Activated naive CD8-positive, alpha-beta T cell (primary cell): ENCODE data around the gene SH3RF1.
A peak's percentile ranks its signal among the peaks of the same experiment; 100 is the strongest.
"Not testable (repeated sequence)": the region's sequence is repeated elsewhere in the genome, so short reads cannot be mapped to it uniquely, and the experiment has no call there.

Experiments
- H3K27ac Mint-ChIP-seq: one replicate; pipeline ENCODE4 v1.8.0; 2021; ENCODE audit warnings: mixed read lengths
- H3K27me3 Mint-ChIP-seq: one replicate; pipeline ENCODE4 v1.8.0; 2021; ENCODE audit warnings: mixed read lengths
- H3K36me3 Mint-ChIP-seq: one replicate; pipeline ENCODE4 v1.8.0; 2021; ENCODE audit warnings: mixed read lengths
- H3K4me1 Mint-ChIP-seq: one replicate; pipeline ENCODE4 v1.8.0; 2021; ENCODE audit warnings: low read depth, mixed read lengths
- H3K4me3 Mint-ChIP-seq: one replicate; pipeline ENCODE4 v1.8.0; 2021; ENCODE audit warnings: mild to moderate bottlenecking, mixed read lengths
- H3K9me3 Mint-ChIP-seq: one replicate; pipeline ENCODE4 v1.8.0; 2021; ENCODE audit warnings: low read depth, mixed read lengths

Gene SH3RF1

DNA sequence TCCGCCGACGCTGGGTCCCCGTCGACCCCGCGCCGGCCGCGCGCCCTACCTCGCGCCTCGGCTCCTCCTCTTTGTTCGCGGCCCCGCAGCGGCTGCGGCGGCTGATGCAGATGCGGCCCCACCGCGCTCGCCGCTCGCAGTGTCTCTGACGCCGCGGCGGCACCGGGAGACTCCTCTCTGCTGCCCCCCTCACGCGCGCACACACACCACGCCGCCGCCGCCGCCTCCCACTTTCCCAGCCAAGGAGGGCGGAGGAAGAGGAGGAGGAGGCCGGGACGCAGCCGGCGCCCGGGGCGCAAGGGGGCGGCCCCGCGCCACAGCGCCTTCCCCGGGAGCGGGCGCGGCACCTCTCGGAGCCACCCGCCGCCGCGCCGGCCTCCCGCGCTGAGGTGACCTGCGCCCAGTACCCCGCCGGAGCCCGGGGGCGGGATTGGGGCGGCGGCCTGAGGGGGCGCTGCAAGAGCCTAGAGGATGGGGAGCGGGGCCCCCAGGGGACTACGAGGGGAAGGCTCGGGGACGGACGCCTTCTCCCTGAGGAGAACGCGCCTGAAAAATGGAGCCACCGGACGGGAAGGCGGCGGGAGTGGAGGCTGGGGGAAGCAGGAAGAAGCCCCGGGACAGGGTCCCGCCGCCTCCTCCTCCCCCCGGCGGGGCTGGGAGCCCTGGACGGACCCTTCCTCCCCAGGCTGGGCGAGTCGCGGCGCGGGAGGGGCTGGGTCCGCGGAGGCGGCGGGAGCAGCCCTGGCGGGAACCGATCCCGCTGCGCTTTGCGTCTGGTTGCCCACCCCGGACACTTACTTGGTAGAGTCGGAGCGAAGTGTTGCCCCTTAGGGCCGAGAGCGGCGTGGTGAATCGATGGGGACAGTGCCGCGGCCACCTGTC lies at the start of gene SH3RF1:
Gene SH3RF1, minus strand, starts transcription at position 147 of the 882 bp plus-strand sequence. CDS start 1,744 bp downstream, outside the sequence.
- Mint-ChIP-seq H3K27ac (no peak within 1 kb of the TSS), H3K27me3 (peaks cover 29% of the 10 kb centered on the region)

GRCh38 chr4:169315530-169316343 lies 45.0 kb upstream of the SH3RF1 start:
- Mint-ChIP-seq H3K27ac (no peak overlapping the region), H3K9me3 (no peaks in the 10 kb centered on the region), H3K36me3 (no peaks in the 10 kb centered on the region), H3K27me3 (peaks cover 2% of the 10 kb centered on the region), H3K4me1 (no peaks in the 10 kb centered on the region), H3K4me3 (no peak overlapping the region)

More for the DNA sequence above, at the start of gene SH3RF1:
- H3K36me3 Mint-ChIP-seq: no peaks in the 10 kb centered on the region
- peaks cover 11% of the 10 kb centered on the region for H3K4me1 Mint-ChIP-seq
- H3K9me3 Mint-ChIP-seq: no peaks in the 10 kb centered on the region
- H3K4me3 Mint-ChIP-seq: peak within 1 kb of the TSS; percentile 83

GRCh38 chr4:169314906-169315305 lies 44.1 kb upstream of the SH3RF1 start:
- Mint-ChIP-seq H3K4me1 (no peaks in the 10 kb centered on the region), H3K9me3 (no peaks in the 10 kb centered on the region), H3K4me3 (no peak overlapping the region), H3K36me3 (no peaks in the 10 kb centered on the region), H3K27ac (no peak overlapping the region), H3K27me3 (peaks cover 2% of the 10 kb centered on the region)

DNA sequence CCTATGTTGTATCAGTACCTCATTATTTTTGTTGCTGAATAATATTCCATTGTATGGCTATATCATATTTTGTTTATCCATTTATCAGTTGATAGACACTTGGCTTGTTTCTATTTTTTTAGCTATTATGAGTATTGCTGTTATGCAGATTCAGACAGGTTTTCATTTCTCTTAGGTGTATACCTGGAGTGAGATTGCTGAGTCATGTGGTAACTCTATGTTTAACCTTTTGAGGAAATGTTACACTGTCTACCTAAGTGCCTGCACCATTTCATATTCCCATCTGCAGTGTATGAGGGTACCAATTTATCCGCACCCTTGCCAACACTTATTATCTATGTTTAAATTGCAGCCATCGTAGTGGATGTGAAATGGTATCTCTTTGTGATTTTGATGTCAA lies 43.0 kb upstream of the SH3RF1 start:
- H3K4me1 Mint-ChIP-seq: no peaks in the 10 kb centered on the region
- no peak overlapping the region for H3K4me3 Mint-ChIP-seq
- no peaks in the 10 kb centered on the region for H3K36me3 Mint-ChIP-seq
- H3K9me3 Mint-ChIP-seq: no peaks in the 10 kb centered on the region
- H3K27ac Mint-ChIP-seq: no peak overlapping the region
- H3K27me3 Mint-ChIP-seq: peaks cover 2% of the 10 kb centered on the region

DNA sequence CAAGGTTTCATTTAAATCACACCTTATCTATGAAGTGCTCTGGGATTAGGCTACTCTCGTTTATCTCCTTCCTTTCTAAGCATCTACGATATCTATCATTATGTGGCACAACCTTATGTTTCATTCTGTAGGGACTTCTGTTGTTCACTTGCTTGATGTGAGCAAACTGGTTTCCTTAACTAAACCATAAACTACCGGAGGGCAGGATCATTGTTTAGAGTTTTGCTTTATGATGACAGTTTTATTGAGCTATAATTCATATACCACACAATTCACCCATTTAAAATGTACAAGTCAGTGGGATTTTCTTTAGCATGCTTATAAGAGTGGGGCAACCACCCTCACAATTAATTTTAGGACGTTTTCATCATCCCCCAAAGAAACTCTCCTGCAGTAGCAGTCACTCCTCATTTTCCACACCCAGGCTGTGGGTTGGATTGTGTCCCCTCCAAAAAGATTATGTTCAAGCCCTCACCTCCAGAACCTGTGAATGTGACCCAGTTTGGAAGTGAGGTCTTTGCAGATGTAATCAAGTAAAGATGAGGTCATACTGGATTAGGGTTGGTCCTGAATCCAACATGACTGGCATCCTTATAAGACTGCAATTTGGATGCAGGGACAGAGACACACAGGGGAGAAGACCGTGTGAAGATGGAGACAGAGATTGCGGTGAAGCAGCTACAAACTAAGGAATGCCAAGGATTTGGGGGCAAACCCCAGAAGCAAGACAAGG lies 42.1 kb upstream of the SH3RF1 start:
- Mint-ChIP-seq H3K4me3 (no peak overlapping the region), H3K27me3 (peaks cover 2% of the 10 kb centered on the region), H3K4me1 (no peaks in the 10 kb centered on the region), H3K36me3 (no peaks in the 10 kb centered on the region), H3K9me3 (no peaks in the 10 kb centered on the region), H3K27ac (no peak overlapping the region)

- Mint-ChIP-seq H3K27me3 (peaks cover 2% of the 10 kb centered on the region), H3K9me3 (no peaks in the 10 kb centered on the region)
These were observed 41.0 kb upstream of the SH3RF1 start for GRCh38 chr4:169311643-169312365.

DNA sequence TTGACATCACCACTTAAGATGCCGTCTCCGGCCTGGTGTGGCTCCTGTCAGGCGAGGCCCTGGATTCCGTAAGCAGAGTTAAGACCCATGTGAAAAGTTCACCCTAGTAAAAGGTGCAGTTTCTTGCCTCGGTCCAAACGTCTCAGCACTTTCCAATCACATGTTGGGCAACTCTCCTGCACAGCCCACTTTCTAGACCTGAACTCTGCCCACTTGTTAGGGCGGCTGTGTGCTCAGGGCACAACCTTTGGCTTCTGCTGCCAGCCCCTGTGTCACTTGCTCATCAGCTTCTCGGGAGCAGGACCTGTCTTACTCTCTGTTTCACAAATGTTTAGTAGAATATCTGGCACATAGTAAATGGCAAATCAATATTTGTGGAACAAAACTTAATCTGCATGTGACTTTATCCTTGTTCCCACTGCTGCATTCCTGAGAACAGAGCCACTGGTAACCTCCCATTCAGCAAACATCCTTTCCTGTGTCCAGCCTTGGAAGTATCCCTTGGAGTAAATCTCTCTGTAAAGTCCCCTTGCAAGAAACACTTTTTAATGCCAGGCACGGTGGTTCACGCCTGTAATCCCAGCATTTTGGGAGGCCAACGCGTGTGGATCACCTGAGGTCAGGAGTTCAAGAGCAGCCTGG lies 38.7 kb upstream of the SH3RF1 start:
- Mint-ChIP-seq H3K9me3 (no peaks in the 10 kb centered on the region), H3K36me3 (no peaks in the 10 kb centered on the region), H3K4me3 (no peak overlapping the region), H3K4me1 (no peaks in the 10 kb centered on the region), H3K27me3 (peaks cover 2% of the 10 kb centered on the region), H3K27ac (no peak overlapping the region)

More at GRCh38 chr4:169311643-169312365, 41.0 kb upstream of the SH3RF1 start:
- Mint-ChIP-seq H3K27ac (no peak overlapping the region), H3K4me1 (no peaks in the 10 kb centered on the region), H3K4me3 (no peak overlapping the region), H3K36me3 (no peaks in the 10 kb centered on the region)

DNA sequence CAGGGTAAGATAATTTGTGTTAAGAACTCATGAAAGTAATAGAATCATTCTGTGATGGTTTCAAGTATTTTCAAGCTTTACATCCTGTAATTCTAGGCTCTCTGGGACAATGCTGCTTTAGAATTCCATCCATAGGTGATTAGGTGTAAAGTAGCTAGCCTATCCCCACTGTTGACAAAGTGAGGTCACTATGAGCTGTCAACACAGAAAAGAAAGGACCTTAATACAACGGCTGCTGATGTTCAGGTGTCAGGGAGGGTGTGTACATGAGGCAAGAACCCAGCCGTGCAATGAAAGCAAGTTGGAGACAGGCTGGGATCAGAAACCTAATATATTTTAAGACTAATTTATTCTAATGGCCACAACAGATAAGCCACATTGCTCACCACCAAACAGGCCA lies 36.8 kb upstream of the SH3RF1 start:
- peaks cover under 1% of the 10 kb centered on the region for H3K27me3 Mint-ChIP-seq
- no peaks in the 10 kb centered on the region for H3K4me1 Mint-ChIP-seq
- no peaks in the 10 kb centered on the region for H3K36me3 Mint-ChIP-seq
- H3K9me3 Mint-ChIP-seq: no peaks in the 10 kb centered on the region
- no peak overlapping the region for H3K4me3 Mint-ChIP-seq
- H3K27ac Mint-ChIP-seq: no peak overlapping the region

- H3K36me3 Mint-ChIP-seq: no peaks in the 10 kb centered on the region
- no peaks in the 10 kb centered on the region for H3K4me1 Mint-ChIP-seq
- no peak overlapping the region for H3K27ac Mint-ChIP-seq
- H3K4me3 Mint-ChIP-seq: no peak overlapping the region
- H3K9me3 Mint-ChIP-seq: no peaks in the 10 kb centered on the region
- no peaks in the 10 kb centered on the region for H3K27me3 Mint-ChIP-seq
These were observed 34.9 kb upstream of the SH3RF1 start for GRCh38 chr4:169305651-169306050.

DNA sequence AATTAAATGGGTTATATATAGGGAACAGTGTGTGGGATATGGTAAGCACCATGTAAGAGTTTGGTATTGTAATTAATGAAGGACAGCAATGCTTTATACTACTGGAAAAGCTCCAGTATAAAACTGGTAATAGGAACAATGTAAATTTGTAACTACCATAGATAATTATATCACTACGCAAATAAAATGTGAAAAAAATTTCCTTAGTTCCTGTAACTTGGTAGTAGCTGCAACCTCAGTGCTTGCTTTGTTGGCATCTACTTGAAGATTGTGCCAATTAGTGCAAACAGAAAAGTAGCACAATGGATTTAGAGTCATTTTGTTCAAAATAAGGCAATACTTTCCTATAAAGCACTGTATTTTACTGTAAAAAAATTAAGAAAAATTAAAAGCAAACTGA lies 34.4 kb upstream of the SH3RF1 start:
- H3K27me3 Mint-ChIP-seq: no peaks in the 10 kb centered on the region
- H3K4me3 Mint-ChIP-seq: no peak overlapping the region
- H3K4me1 Mint-ChIP-seq: no peaks in the 10 kb centered on the region
- H3K9me3 Mint-ChIP-seq: no peaks in the 10 kb centered on the region
- H3K27ac Mint-ChIP-seq: no peak overlapping the region
- H3K36me3 Mint-ChIP-seq: no peaks in the 10 kb centered on the region

DNA sequence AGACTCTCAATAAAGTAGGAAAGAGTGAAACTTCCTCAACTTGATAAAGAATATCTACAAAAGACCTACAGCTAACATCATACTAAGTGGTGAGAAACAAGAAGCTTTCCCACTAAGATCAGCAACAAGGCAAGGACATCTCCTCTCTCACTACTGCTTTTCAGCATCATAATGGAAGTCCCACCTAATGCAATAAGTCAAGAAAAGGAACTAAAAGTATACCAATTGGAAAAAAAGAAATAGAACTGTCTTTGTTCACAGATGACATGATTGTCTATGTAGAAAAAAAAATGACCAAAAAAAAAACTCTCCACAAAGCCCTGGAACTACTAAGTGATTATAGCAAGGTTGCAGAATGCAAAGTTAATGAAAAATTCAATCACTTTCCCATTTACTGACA lies 25.1 kb upstream of the SH3RF1 start:
- Mint-ChIP-seq H3K4me3 (no peak overlapping the region), H3K27ac (no peak overlapping the region), H3K27me3 (peaks cover 16% of the 10 kb centered on the region), H3K9me3 (no peaks in the 10 kb centered on the region), H3K4me1 (no peaks in the 10 kb centered on the region), H3K36me3 (no peaks in the 10 kb centered on the region)

GRCh38 chr4:169293343-169294176 lies 22.8 kb upstream of the SH3RF1 start:
- Mint-ChIP-seq H3K4me1 (no peaks in the 10 kb centered on the region), H3K36me3 (no peaks in the 10 kb centered on the region), H3K27ac (no peak overlapping the region), H3K27me3 (peaks cover 16% of the 10 kb centered on the region), H3K4me3 (no peak overlapping the region), H3K9me3 (no peaks in the 10 kb centered on the region)

DNA sequence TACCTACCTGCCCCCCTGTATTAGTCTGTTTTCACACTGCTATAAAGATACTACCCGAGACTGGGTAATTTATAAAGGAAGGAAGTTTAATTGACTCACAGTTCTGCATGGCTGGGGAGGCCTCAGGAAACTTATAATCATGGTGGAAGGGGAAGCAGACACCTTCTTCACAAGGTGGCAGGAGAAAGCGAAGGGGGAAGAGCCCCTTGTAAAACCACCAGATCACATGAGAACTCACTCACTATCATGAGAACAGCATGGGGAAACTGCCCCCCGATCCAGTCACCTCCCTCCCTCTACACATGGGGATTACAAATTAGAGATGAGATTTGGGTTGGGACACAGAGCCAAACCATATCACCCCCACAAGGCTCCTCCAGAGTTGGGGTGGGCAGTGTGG lies 17.2 kb upstream of the SH3RF1 start:
- H3K9me3 Mint-ChIP-seq, H3K27me3 Mint-ChIP-seq, H3K4me3 Mint-ChIP-seq, H3K36me3 Mint-ChIP-seq, H3K27ac Mint-ChIP-seq, H3K4me1 Mint-ChIP-seq: not testable (repeated sequence)
